ENCODE results near the gene ENO2.
A peak's percentile ranks its signal among the peaks of the same experiment; 100 is the strongest.

Gene ENO2

GRCh38 chr12:6962285-6963015, 48.1 kb downstream of the ENO2 start:
- no peak for DNase-seq

- DNase-seq: no peak
Observed at GRCh38 chr12:6963016-6963731, 48.8 kb downstream of the ENO2 start.

- no peak for DNase-seq
Observed at GRCh38 chr12:6963791-6964413, 49.5 kb downstream of the ENO2 start.

- no peak for DNase-seq
Observed at GRCh38 chr12:6964605-6965025, 50.2 kb downstream of the ENO2 start.

DNA sequence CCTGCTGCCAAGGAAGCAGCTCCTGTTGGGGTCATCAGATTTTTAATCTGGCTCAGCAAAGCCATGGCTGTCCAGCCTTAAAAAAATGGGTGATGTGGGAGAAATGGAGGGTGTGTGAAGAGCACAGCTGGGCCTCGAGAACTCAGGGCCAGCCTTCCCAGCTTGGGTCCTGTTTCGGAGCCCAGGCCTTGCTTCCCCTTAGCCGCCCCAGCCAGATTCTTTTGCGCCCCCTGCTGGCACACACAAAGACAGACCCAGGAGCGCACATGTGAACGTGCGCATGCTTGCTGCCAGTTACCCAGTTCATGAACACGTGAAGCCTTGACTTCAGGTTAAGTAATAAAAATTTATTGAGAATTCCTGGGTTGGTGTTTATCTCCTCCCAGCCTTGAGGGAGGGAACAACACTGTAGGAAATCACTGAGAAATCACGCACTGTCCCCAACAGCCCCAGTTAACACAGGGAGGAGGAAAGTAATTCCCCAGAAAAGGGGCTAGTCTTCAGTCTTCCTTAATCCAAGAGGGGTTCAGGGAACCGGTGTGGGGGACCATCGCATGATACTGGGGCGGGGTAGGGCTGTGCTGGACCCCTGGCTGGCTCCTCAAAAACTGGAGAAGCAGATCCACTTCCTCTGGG, 50.8 kb downstream of the ENO2 start:
- peak; percentile 90 for DNase-seq

GRCh38 chr12:6965714-6966113, 51.3 kb downstream of the ENO2 start:
- no peak for DNase-seq

DNA sequence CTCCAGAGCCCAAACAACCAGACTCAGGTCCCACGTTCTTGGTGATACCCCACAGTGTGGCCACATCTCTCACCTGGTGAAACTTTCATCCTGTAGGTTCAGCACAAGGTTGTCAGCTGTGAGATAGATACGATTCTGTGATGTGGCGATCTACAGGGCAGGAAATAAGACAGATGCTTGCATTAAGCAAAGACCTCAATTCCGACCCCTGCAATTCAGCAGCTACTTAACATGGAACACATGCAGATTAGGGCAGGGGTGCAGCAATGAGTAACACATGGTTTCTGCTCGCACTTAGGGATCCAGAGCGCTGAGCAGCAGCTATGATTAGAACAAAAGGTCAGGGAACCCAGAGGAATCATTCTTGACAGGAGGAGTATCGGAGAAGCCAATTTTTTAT, 52.0 kb downstream of the ENO2 start:
- no peak for DNase-seq

- no peak for DNase-seq
Observed at GRCh38 chr12:6967651-6968100, 53.3 kb downstream of the ENO2 start.

- DNase-seq: no peak
Observed at GRCh38 chr12:6968426-6968825, 54.0 kb downstream of the ENO2 start.

DNA sequence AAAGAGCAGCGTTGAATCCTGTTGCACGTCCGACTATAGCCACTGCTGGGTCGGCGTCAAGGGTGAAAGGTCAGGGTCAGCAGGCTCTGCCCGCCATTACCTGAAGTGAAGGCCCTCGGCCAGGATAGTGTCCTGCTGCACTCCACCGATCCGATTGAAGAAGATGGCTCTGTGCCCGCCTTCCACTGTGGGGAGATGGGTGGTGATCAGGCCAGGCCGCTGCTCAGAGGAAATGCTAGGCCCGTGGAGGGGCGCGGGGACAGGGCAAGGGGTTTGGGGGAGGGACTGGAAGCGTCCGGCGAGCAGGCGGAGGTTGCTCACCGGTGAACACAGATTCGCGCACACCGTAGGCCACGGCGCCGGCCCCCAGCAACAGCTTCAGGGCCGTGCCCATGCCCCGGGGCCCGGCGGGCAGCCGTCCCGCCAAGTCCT, 55.7 kb downstream of the ENO2 start:
- no peak for DNase-seq

Measured in CD4-positive, alpha-beta T cell treated with Interferon gamma for 1 hour (primary cell).